Epidermal melanocyte (primary cell): ENCODE results near the gene ARL3.
"Not testable (repeated sequence)": the region's sequence is repeated elsewhere in the genome, so short reads cannot be mapped to it uniquely, and the experiment has no call there.

ENCODE experiments used
- DNase-seq: peaks from one replicate; pipeline ENCODE4 v3.0.0; 2011; ENCODE audit warnings: low spot score; ENCODE audit not compliant: insufficient read length

Gene ARL3, protein sequence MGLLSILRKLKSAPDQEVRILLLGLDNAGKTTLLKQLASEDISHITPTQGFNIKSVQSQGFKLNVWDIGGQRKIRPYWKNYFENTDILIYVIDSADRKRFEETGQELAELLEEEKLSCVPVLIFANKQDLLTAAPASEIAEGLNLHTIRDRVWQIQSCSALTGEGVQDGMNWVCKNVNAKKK

DNA sequence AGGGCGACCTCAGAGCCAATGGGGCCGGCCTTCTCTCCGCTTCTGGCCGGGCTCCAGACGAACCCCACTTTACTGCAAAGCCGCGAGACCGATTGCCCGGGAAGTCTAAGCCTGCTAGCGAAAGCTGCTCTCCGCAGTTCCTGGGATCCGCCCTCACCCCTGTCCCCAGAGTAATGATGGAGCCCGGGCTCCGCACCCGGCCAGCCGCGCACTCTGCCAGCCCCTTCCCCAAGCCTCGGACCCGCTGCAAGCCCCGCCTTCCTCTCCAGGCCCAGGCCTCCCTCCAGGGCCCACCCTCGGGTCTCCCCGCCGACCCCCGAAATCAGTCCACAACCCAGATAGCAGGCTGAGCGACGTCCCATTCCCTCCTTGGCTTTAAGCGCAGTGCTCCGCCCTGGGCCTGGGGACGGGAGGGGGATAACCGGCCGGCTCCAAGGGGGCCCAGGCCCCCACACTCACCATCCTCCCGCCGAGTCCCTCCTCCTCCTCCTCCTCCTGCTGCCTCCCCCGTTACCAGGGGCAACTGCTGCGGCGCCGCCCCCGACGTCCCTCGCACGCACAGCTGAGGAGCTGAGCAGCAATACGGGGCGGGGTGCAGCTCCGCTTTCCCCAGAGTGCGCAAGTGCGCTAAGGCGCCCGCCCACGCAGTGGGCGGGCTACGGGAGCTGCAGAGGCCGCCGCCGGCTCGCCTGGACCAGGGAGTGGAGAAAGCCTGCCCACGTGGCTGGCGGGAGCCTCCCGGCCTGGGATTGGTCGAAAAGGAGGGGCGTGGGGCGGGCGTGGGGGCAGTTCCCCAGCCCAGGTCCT, at the start of gene ARL3:
ARL3 (minus strand) TSS at position 584 of the 807 bp plus-strand sequence; CDS start at position 462, 122 bp downstream.
- DNase-seq, result peak; percentile 95

GRCh38 chr10:102763037-102763607, 48.9 kb upstream of the ARL3 start:
- DNase-seq, result no peak

- no peak for DNase-seq
Observed at GRCh38 chr10:102762401-102763015, 48.3 kb upstream of the ARL3 start.

DNA sequence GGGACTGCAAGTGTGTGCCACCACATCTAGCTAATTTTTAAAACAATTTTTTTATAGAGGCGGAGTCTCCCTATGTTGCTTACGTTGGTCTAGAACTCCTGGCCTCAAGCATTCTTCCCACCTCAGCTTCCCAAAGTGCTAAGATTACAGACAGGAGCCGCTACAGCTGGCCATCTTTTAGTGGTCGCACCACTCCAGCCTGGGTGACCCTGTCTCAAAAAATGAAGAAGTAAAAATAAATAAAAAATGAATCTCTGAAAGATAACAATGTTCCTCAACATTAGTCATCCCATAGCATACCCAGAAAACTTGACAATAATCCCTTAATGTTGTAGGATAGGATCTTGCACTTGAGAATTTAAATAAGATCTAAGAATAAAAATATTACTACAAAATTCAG, 47.8 kb upstream of the ARL3 start:
- no peak for DNase-seq

DNA sequence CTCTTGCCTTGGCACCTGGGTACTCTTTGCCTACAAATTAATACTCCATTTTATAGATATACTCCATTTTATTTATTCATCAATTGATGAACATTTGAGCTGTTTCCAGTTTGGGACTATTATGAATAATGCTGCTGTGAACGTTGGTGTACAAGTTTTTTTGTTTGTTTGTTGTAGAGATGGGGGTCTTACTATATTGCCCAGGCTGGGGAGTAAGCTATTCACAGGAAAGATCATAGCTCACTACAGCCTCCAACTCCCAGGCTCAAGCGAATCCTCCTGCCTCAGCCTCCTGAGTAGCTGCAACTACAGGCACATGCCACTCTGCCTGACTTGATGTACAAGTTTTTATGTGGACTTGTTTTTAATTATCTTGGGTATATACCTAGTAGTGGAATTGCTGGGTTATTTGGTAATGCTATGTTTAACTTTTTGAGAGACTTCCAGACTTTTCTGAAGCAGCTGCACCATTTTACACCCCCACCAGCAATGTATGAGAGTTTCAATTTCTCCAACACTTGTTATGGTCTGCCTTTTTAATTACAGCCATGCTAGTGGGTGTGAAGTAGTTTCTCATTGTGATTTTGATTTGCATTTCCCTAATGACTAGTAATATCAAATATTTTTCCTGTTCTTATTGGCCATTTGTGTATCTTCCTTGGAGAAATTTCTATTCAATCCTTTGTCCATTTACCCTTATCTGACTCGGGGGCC, 45.5 kb upstream of the ARL3 start:
- no peak for DNase-seq

DNA sequence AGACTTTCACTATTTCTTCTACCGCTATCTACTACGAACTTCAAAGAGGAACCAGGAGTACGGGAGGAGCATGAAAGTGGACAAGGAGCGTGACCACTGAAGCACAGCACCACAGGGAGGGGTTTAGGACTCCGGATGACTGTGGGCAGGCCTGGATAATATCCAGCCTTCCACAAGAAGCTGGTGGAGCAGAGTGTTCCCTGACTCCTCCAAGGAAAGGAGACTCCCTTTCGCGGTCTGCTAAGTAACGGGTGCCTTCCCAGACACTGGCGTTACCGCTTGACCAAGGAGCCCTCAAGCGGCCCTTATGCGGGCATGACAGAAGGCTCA, 44.7 kb upstream of the ARL3 start:
- DNase-seq, result not testable (repeated sequence)

DNA sequence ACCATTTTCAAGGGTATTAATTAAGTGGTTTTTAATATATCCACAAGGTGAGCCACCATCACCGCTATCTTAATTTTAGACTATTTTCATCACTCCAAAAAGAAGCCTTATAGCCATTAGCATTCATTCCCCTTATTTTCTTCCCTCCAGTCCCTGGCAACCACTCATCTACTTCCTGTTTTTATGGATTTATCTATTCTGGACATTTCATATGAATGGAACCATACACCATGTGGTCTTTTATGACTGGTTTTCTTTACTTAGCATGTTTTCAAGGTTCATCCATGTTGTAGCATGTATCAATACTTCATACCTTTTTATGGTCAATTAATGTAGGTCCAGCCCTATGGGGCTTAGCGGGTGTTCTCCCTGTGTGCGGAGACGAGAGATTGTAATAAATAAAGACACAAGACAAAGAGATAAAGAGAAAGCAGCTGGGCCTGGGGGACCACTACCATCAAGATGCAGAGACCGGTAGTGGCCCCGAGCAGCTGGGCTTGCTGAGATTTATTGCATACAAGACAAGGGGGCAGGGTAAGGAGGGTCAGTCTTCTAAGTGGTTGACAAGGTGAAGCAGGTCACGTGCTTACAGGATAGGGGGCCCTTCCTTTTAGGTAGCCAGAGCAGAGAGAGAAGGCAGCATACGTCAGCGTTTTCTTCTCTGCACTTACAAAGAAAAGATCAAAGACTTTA, 44.2 kb upstream of the ARL3 start:
- DNase-seq, result no peak

- DNase-seq, result no peak
Observed at GRCh38 chr10:102757323-102757722, 43.1 kb upstream of the ARL3 start.

DNA sequence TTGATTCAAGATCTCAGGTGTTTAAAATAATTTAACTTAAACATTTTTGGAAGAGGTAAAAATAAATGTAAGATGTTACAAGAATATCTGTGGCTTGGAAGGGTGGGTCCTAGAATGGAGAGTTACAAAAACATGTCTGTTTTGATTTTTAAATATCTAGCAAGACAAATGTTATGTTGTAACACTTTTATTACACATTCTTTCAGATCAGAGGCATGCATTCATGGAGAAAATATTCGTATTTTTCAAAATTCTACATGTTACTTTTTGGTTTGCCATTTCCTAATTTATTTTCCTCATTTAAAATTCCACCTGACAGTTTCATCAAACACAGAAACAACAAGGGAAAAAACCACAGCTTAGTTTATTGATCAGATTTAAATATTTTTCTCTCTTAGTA, 39.5 kb upstream of the ARL3 start:
- no peak for DNase-seq

GRCh38 chr10:102752934-102753664, 38.9 kb upstream of the ARL3 start:
- DNase-seq, result no peak

GRCh38 chr10:102752266-102752930, 38.2 kb upstream of the ARL3 start:
- no peak for DNase-seq

- DNase-seq, result no peak
Observed at GRCh38 chr10:102745157-102745556, 31.0 kb upstream of the ARL3 start.

DNA sequence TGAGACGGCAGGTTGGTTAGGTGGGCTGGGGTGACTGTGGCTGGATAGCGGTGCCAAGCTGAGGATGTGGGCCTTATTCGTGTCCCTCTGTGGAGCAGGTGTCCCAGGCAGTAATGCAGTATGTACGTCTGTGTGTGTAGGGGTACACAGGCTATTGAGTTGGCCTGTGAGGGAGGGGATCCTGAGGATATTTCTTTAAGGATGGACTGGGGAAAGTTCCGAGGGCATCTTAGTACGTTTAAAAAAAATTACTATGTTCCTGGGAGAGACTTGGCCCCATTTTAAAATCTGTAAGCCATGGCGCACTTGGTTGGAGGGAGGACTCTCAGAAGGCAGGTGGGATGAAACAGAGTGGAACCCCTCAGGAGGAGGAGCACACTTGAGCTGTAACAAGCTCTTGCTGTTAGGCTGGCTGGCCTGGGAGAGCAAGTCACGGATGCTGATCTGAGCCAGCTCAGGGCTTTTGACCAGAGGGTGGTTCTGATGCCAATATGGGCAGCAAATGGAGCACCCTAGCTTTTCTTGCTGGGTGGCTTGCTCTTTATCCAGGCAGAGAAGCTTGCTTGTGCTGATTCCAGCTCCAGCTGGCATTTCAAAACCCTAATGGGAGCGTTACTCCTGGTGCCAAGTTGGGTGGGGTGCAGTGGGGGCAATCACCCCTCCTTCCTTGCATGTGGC, 30.3 kb upstream of the ARL3 start:
- no peak for DNase-seq

- DNase-seq, result peak; percentile 98
Observed at GRCh38 chr10:102743588-102744373, 29.6 kb upstream of the ARL3 start, which contains the start of gene WBP1L. Gene WBP1L (plus strand): TSS chr10:102743948. CDS start chr10:102744054, 106 bp downstream.

- DNase-seq, result no peak
Observed at GRCh38 chr10:102743078-102743587, 28.9 kb upstream of the ARL3 start.

DNA sequence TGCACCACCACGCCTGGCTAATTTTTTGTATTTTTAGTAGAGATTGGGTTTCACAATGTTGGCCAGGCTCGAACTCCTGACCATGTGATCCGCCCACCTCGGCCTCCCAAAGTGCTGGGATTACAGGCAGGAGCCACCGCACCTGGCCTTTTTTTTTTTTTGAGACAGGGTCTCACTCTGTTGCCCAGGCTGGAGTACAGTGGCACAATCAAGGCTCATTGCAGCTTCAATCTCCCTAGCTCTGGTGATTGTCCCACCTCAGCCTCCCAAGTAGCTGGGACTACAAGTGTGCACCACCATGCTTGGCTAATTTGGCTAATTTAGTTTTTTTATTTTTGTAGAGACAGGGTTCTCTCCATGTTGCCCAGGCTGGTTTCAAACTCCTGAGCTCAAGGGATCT, 28.1 kb upstream of the ARL3 start:
- DNase-seq, result not testable (repeated sequence)

- DNase-seq, result no peak
Observed at GRCh38 chr10:102741726-102742237, 27.6 kb upstream of the ARL3 start.

- no peak for DNase-seq
Observed at GRCh38 chr10:102740229-102740628, 26.0 kb upstream of the ARL3 start.
